NCI-H82 (cell line): ENCODE data around the gene TRO.

Experiments used
- DNase-seq: peaks from one replicate; lab custom pipeline; 2025; lab: John Stamatoyannopoulos, UW

TRO gene

GRCh38 chrX:54920610-54921426, at the start of gene TRO:
Gene TRO (plus strand): TSS chrX:54920824. CDS start chrX:54922247, 1,423 bp downstream.
- DNase-seq = peak; percentile 81

- no peak for DNase-seq
These were observed 34.9 kb upstream of the TRO start for GRCh38 chrX:54885740-54886139.

GRCh38 chrX:54891573-54891972, 29.1 kb upstream of the TRO start:
- DNase-seq = peak; percentile 64

- DNase-seq = no peak
These were observed 26.5 kb upstream of the TRO start for GRCh38 chrX:54894159-54894558.

- no peak for DNase-seq
These were observed 10.7 kb upstream of the TRO start for GRCh38 chrX:54909941-54910340.

- peak; percentile 92 for DNase-seq
These were observed 900 bp downstream of the TRO start for GRCh38 chrX:54921427-54922021.

GRCh38 chrX:54922547-54922946, 1.9 kb downstream of the TRO start:
- DNase-seq = no peak

GRCh38 chrX:54923376-54923775, 2.8 kb downstream of the TRO start:
- no peak for DNase-seq

- DNase-seq = no peak
These were observed 6.4 kb downstream of the TRO start for GRCh38 chrX:54926978-54927377.

- DNase-seq = no peak
These were observed 8.3 kb downstream of the TRO start for GRCh38 chrX:54928876-54929275.

GRCh38 chrX:54930291-54931049, 9.8 kb downstream of the TRO start:
- no peak for DNase-seq

GRCh38 chrX:54931107-54931506, 10.5 kb downstream of the TRO start:
- DNase-seq = no peak

- no peak for DNase-seq
These were observed 12.7 kb downstream of the TRO start for GRCh38 chrX:54933150-54933826.

- no peak for DNase-seq
These were observed 13.4 kb downstream of the TRO start for GRCh38 chrX:54934058-54934457.

GRCh38 chrX:54934890-54935289, 14.3 kb downstream of the TRO start:
- no peak for DNase-seq

- DNase-seq = no peak
These were observed 14.7 kb downstream of the TRO start for GRCh38 chrX:54935306-54935705.

GRCh38 chrX:54937416-54937815, 16.8 kb downstream of the TRO start:
- no peak for DNase-seq

GRCh38 chrX:54944816-54945215, 24.2 kb downstream of the TRO start:
- DNase-seq = peak; percentile 22

GRCh38 chrX:54945224-54945623, 24.6 kb downstream of the TRO start:
- peak; percentile 22 for DNase-seq

GRCh38 chrX:54950730-54951375, 30.2 kb downstream of the TRO start:
- no peak for DNase-seq

GRCh38 chrX:54961750-54962149, 41.1 kb downstream of the TRO start:
- DNase-seq = no peak
